ENCODE results near the gene IGLON5. TPM values are rescaled to one million over a fixed set of nuclear protein-coding genes. Genes with fewer than 3 reads are reported as not detected.

The IGLON5 gene
- total RNA-seq, 6 donors from 2014 or later: 0.09 to 0.10 TPM; not detected in 4

DNA sequence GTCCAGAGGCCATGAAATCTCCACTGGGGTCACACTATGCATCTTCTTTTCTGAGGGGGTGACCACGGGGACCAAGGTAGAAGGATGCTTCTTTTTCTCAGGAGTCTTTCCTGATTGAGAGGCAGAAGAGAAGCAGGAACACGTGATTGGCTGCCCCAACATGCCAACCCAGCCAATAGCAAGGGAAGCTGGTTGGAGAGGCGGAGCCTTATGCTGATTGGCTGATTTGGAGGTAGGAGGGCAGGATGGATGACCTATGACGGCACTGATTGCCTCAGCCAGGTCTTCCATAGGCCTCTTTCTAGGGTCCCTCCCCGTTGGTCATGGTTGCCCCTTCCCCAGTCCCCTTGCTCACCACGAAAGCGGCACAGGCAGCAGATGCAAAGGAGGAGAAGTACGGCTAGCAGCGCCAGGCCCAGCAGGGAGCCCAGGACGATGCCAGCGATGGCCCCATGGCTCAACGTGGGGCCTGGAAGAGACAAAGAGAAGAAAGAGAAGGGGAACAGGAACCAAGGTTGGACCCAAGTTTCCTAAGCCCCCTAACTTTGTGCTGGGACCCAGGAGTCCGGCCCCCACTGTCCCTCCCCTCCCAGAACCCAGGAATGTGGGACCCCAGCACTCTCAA lies 22.5 kb downstream of the IGLON5 start:
- Histone ChIP-seq H3K4me1 (peaks cover 0 to 12% (median 6%) of the 10 kb centered on the region in 4 donors), H3K27ac (no peak overlapping the region), H3K36me3 (no peaks in the 10 kb centered on the region), H3K9me3 (peaks cover 0 to 5% (median 1%) of the 10 kb centered on the region in 4 donors), H3K4me3 (no peak overlapping the region), H3K27me3 (peaks cover 0 to 4% (median 0%) of the 10 kb centered on the region in 4 donors)
- WGBS, 2 donors: 90 to 91% methylated on average over 13 of the region's 13 CpGs
- no peak for TF ChIP-seq EP300 (IDR thresholded peaks at IDR 0.05)
- DNase-seq: no peak
- ATAC-seq (ENCODE audit: low FRiP score in 2 of 2): no peak

DNA sequence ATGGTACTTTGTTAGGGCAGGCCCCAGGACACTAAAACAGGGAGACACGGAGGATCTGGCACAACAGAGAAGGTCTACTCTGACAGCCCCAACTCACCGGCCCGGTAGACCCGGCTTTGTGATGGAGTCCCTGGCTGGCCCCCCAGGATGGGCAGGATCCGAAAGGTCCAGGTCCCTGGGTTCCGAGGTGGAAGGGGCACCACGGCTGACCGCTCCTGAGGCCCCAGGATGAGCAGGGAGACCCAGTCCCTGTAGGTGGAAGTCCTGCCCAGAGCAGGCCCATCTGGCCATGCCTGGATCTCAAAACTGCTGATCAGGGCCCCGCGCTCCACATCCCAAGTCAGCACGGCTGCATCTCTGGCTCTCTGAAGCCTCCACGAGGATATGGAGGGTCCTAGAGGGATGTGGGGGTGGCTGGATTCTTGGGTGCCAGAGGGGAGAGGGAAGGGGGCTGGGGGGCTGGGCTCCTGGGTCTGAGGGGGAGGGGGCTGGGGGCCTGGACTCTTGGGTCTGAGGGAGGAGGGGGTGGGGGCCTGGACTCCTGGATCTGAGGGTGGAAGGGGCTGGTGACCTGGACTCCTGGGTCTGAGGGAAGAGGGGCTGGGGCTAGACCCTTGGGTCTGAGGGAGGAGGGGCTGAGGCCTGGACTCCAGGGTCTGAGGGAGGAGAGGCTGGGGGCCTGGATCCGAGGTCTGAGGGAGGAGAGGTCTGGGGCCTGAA lies 25.9 kb downstream of the IGLON5 start:
- Histone ChIP-seq H3K4me3 (no peak overlapping the region), H3K9me3 (no peaks in the 10 kb centered on the region)
- DNase-seq: no peak

DNA sequence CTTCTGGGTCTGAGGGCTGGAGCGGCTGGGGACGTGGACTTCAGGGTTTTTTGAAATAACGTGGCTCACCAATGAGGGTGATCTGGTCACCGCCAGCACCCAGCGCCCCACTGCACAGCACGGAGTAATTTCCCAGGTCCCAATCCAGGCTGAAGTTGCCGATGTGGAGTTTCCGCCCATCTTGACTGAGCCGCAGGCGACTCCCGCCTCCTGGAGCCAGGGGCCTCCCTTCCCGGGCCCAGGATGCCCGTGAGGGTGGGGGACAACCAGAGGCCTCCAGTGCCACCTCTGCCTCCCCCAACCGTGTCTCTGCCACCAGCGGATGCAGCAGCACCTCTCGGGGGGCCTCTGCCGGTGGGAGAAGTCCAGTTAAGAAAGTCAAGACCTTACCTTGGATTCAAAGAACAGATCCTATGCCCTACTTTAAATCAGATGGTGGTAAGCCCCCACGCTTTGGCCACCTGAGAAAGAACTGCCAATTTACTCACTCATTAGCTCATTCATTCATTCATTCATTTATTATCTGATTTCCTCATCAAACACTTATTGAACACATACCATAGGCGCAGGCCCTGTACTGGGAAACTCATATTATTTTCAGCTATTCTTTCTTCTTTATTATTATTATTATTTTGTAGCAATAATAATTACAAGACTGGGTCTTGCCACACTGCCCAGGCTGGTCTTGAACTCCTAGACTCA lies 26.6 kb downstream of the IGLON5 start:
- no peaks in the 10 kb centered on the region for H3K27me3 ChIP-seq
- TF ChIP-seq POLR2A (IDR thresholded peaks at IDR 0.05) (no peak), EP300 (IDR thresholded peaks at IDR 0.05) (no peak), POLR2AphosphoS5 (IDR thresholded peaks at IDR 0.05) (no peak)
- TF ChIP-seq, protein P1, sequence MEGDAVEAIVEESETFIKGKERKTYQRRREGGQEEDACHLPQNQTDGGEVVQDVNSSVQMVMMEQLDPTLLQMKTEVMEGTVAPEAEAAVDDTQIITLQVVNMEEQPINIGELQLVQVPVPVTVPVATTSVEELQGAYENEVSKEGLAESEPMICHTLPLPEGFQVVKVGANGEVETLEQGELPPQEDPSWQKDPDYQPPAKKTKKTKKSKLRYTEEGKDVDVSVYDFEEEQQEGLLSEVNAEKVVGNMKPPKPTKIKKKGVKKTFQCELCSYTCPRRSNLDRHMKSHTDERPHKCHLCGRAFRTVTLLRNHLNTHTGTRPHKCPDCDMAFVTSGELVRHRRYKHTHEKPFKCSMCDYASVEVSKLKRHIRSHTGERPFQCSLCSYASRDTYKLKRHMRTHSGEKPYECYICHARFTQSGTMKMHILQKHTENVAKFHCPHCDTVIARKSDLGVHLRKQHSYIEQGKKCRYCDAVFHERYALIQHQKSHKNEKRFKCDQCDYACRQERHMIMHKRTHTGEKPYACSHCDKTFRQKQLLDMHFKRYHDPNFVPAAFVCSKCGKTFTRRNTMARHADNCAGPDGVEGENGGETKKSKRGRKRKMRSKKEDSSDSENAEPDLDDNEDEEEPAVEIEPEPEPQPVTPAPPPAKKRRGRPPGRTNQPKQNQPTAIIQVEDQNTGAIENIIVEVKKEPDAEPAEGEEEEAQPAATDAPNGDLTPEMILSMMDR (IDR thresholded peaks at IDR 0.05): no peak
- no peak overlapping the region for H3K4me3 ChIP-seq
- no peaks in the 10 kb centered on the region for H3K9me3 ChIP-seq
- H3K36me3 ChIP-seq: no peaks in the 10 kb centered on the region
- H3K27ac ChIP-seq: no peak overlapping the region
- peaks cover 9 to 25% (median 20%) of the 10 kb centered on the region in 4 donors for H3K4me1 ChIP-seq
- WGBS, 2 donors: 83% methylated on average over 15 to 19 of the region's 19 CpGs
- DNase-seq (peak in 1 of 2 donors; percentile 51), ATAC-seq (ENCODE audit: low FRiP score in 2 of 2) (no peak)

More for the DNA sequence above, 25.9 kb downstream of the IGLON5 start:
- no peak for TF ChIP-seq POLR2A (IDR thresholded peaks at IDR 0.05)
- 87 to 95% methylated on average over 7 to 11 of the region's 13 CpGs for WGBS, 2 donors
- Histone ChIP-seq H3K36me3 (no peaks in the 10 kb centered on the region), H3K4me1 (peaks cover 9 to 25% (median 20%) of the 10 kb centered on the region in 4 donors), H3K27ac (no peak overlapping the region), H3K27me3 (no peaks in the 10 kb centered on the region)
- no peak for ATAC-seq (ENCODE audit: low FRiP score in 2 of 2)

DNA sequence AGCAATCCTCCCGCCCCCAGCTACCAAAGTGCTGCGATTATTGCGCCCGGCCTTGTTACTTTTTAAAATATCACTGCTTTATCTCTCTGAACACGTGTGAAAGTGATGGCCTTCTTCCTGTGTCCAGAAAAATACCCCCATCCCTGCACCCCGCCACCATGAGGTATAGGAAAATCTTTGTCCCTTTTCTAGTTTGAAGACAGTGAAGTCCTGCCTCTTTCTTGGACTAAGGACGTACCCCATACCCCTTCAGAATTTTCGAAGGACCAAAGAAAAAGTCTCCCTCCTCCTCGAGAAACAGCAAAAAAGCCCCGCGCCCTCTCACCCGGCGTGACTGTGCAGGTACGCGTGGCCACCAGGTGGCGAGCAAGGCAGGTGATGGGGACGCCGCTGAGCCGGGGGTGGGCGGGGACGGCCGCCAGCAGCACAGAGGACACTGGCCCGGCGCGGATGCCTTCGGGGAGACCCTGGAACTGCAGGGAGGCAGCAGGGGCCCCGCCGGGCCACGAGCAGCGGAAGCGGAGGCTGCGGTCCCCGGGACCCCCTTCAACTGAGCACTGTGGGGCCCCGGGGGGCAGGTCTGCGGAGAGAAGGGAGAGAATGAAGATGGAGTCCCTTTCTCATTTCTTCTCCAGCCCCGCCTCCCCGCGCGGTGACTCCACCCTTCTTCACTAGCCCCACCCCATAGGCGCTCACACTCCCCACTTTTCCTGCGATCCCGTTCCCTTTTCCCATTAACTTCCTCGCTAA lies 27.3 kb downstream of the IGLON5 start:
- Histone ChIP-seq H3K4me3 (peak overlapping the region; percentile 56 to 77 (median 70)), H3K36me3 (no peaks in the 10 kb centered on the region), H3K27ac (peak overlapping the region; percentile 61 to 76 (median 64)), H3K27me3 (no peaks in the 10 kb centered on the region), H3K4me1 (peaks cover 9 to 25% (median 20%) of the 10 kb centered on the region in 4 donors), H3K9me3 (no peaks in the 10 kb centered on the region)
- ATAC-seq (ENCODE audit: low FRiP score in 2 of 2): peak; percentile 76 to 85
- WGBS, 2 donors: 3 to 4% methylated on average over 37 to 43 of the region's 43 CpGs
- peak; percentile 86 to 95 for DNase-seq
- TF ChIP-seq POLR2A (IDR thresholded peaks at IDR 0.05) (no peak), POLR2AphosphoS5 (IDR thresholded peaks at IDR 0.05) (no peak)
- TF ChIP-seq, protein P1 (IDR thresholded peaks at IDR 0.05): peak; percentile 83 to 90 (median 87)

DNA sequence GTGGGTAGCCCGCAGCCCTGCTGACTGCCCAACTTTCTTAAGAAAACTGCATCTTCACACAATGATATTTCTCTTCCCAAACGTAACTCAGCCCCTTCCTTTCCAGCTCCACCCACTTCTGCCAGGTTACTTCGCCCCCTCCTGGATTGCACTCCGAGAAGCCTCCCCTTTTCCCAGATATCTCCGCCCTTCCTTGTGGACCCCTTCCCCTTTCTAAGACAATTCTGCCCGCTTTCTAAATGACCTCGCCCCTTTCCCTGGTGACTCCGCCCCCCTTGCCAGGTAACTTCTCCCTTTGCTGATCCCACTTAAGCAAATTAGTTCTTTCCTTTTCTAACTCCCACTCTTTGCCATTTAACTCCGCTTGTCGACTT lies 27.9 kb downstream of the IGLON5 start:
- no peak for DNase-seq
- Histone ChIP-seq H3K36me3 (peaks cover 0 to 2% (median 0%) of the 10 kb centered on the region in 4 donors), H3K4me1 (peaks cover 9 to 25% (median 20%) of the 10 kb centered on the region in 4 donors), H3K4me3 (peak overlapping the region; percentile 56 to 77 (median 70)), H3K27me3 (no peaks in the 10 kb centered on the region), H3K27ac (peak overlapping the region; percentile 61 to 76 (median 64)), H3K9me3 (no peaks in the 10 kb centered on the region)
- WGBS, 2 donors: 1% methylated on average over 10 of the region's 10 CpGs
- no peak for TF ChIP-seq POLR2AphosphoS5 (IDR thresholded peaks at IDR 0.05)
- TF ChIP-seq, protein P1 (IDR thresholded peaks at IDR 0.05): no peak
- ATAC-seq (ENCODE audit: low FRiP score in 2 of 2): no peak
